ENCODE measurements around the gene ABHD16B.

The ABHD16B gene

GRCh38 chr20:63829945-63830835 is 31.1 kb upstream of the ABHD16B start:
- Histone ChIP-seq H3K4me1 (no peaks in the 10 kb centered on the region), H3K36me3 (replicated peaks) (no peaks in the 10 kb centered on the region), H3K4me3 (peak overlapping the region; percentile 32), H3K27me3 (ENCODE audit: low read depth) (no peaks in the 10 kb centered on the region), H3K9me3 (no peaks in the 10 kb centered on the region)
- in situ Hi-C loops (cut with MboI; ENCODE audit: low sequenced_read_pairs): no loop called here
- DNase-seq (ENCODE audit: low spot score in 2 of 2): peak; percentile 9 to 28

- Histone ChIP-seq H3K9me3 (no peaks in the 10 kb centered on the region), H3K27me3 (ENCODE audit: low read depth) (no peaks in the 10 kb centered on the region), H3K36me3 (replicated peaks) (no peaks in the 10 kb centered on the region), H3K4me1 (no peaks in the 10 kb centered on the region), H3K4me3 (peak within 1 kb of the TSS; percentile 32)
- peak; percentile 16 to 71 for DNase-seq (ENCODE audit: low spot score in 2 of 2)
- in situ Hi-C loops (cut with MboI; ENCODE audit: low sequenced_read_pairs): no loop called here
Measured at GRCh38 chr20:63830841-63831588, 30.3 kb upstream of the ABHD16B start, which contains the start of gene ZBTB46. Gene ZBTB46, minus strand, starts transcription at chr20:63831264. Its CDS starts 40,507 bp downstream, at chr20:63790757.

- Histone ChIP-seq H3K36me3 (replicated peaks) (no peaks in the 10 kb centered on the region), H3K27me3 (ENCODE audit: low read depth) (no peaks in the 10 kb centered on the region), H3K4me3 (peak overlapping the region; percentile 23), H3K9me3 (no peaks in the 10 kb centered on the region), H3K4me1 (no peaks in the 10 kb centered on the region)
- no peak for DNase-seq (ENCODE audit: low spot score in 2 of 2)
- in situ Hi-C loops (cut with MboI; ENCODE audit: low sequenced_read_pairs): no loop called here
Measured at GRCh38 chr20:63831646-63831992, 29.7 kb upstream of the ABHD16B start.

- H3K27me3 ChIP-seq (ENCODE audit: low read depth): no peaks in the 10 kb centered on the region
- H3K4me3 ChIP-seq: peak overlapping the region; percentile 23
- DNase-seq (ENCODE audit: low spot score in 2 of 2): peak in 1 of 2 experiments; percentile 42
- in situ Hi-C loops (cut with MboI; ENCODE audit: low sequenced_read_pairs): no loop called here
- no peaks in the 10 kb centered on the region for H3K36me3 ChIP-seq (replicated peaks)
- H3K9me3 ChIP-seq: no peaks in the 10 kb centered on the region
- H3K4me1 ChIP-seq: no peaks in the 10 kb centered on the region
Measured at GRCh38 chr20:63831993-63832686, 29.2 kb upstream of the ABHD16B start.

- in situ Hi-C loops (cut with MboI; ENCODE audit: low sequenced_read_pairs): no loop called here
- H3K9me3 ChIP-seq: no peaks in the 10 kb centered on the region
- no peaks in the 10 kb centered on the region for H3K36me3 ChIP-seq (replicated peaks)
- no peaks in the 10 kb centered on the region for H3K4me1 ChIP-seq
- DNase-seq (ENCODE audit: low spot score in 2 of 2): no peak
- no peak overlapping the region for H3K4me3 ChIP-seq
- no peaks in the 10 kb centered on the region for H3K27me3 ChIP-seq (ENCODE audit: low read depth)
Measured at GRCh38 chr20:63833776-63834490, 27.4 kb upstream of the ABHD16B start.

- in situ Hi-C loops (cut with MboI; ENCODE audit: low sequenced_read_pairs): no loop called here
- DNase-seq (ENCODE audit: low spot score in 2 of 2): no peak
- no peak overlapping the region for H3K4me3 ChIP-seq
- H3K4me1 ChIP-seq: no peaks in the 10 kb centered on the region
- no peaks in the 10 kb centered on the region for H3K9me3 ChIP-seq
- H3K36me3 ChIP-seq (replicated peaks): no peaks in the 10 kb centered on the region
- no peaks in the 10 kb centered on the region for H3K27me3 ChIP-seq (ENCODE audit: low read depth)
Measured at GRCh38 chr20:63834491-63834880, 26.8 kb upstream of the ABHD16B start.

- Histone ChIP-seq H3K4me1 (no peaks in the 10 kb centered on the region), H3K27me3 (ENCODE audit: low read depth) (no peaks in the 10 kb centered on the region), H3K4me3 (no peak overlapping the region), H3K9me3 (no peaks in the 10 kb centered on the region), H3K36me3 (replicated peaks) (no peaks in the 10 kb centered on the region)
- in situ Hi-C loops (cut with MboI; ENCODE audit: low sequenced_read_pairs): no loop called here
- DNase-seq (ENCODE audit: low spot score in 2 of 2): peak; percentile 28 to 85
Measured at GRCh38 chr20:63835021-63835858, 26.1 kb upstream of the ABHD16B start.

- H3K9me3 ChIP-seq: no peaks in the 10 kb centered on the region
- H3K36me3 ChIP-seq (replicated peaks): no peaks in the 10 kb centered on the region
- in situ Hi-C loops (cut with MboI; ENCODE audit: low sequenced_read_pairs): no loop called here
- H3K4me3 ChIP-seq: no peak overlapping the region
- no peaks in the 10 kb centered on the region for H3K4me1 ChIP-seq
- H3K27me3 ChIP-seq (ENCODE audit: low read depth): no peaks in the 10 kb centered on the region
- no peak for DNase-seq (ENCODE audit: low spot score in 2 of 2)
Measured at GRCh38 chr20:63836458-63837344, 24.6 kb upstream of the ABHD16B start.

- Histone ChIP-seq H3K4me3 (no peak overlapping the region), H3K4me1 (no peaks in the 10 kb centered on the region), H3K36me3 (replicated peaks) (no peaks in the 10 kb centered on the region), H3K9me3 (no peaks in the 10 kb centered on the region), H3K27me3 (ENCODE audit: low read depth) (no peaks in the 10 kb centered on the region)
- in situ Hi-C loops (cut with MboI; ENCODE audit: low sequenced_read_pairs): no loop called here
- DNase-seq (ENCODE audit: low spot score in 2 of 2): no peak
Measured at GRCh38 chr20:63837479-63837878, 23.8 kb upstream of the ABHD16B start.

GRCh38 chr20:63839620-63840019 is 21.7 kb upstream of the ABHD16B start:
- DNase-seq (ENCODE audit: low spot score in 2 of 2): no peak
- H3K36me3 ChIP-seq (replicated peaks): no peaks in the 10 kb centered on the region
- H3K27me3 ChIP-seq (ENCODE audit: low read depth): no peaks in the 10 kb centered on the region
- H3K4me3 ChIP-seq: no peak overlapping the region
- in situ Hi-C loops (cut with MboI; ENCODE audit: low sequenced_read_pairs): no loop called here
- no peaks in the 10 kb centered on the region for H3K4me1 ChIP-seq
- H3K9me3 ChIP-seq: no peaks in the 10 kb centered on the region

GRCh38 chr20:63840405-63840828 is 20.9 kb upstream of the ABHD16B start:
- DNase-seq (ENCODE audit: low spot score in 2 of 2): no peak
- no peak overlapping the region for H3K4me3 ChIP-seq
- H3K36me3 ChIP-seq (replicated peaks): no peaks in the 10 kb centered on the region
- no peaks in the 10 kb centered on the region for H3K9me3 ChIP-seq
- H3K27me3 ChIP-seq (ENCODE audit: low read depth): no peaks in the 10 kb centered on the region
- in situ Hi-C loops (cut with MboI; ENCODE audit: low sequenced_read_pairs): no loop called here
- no peaks in the 10 kb centered on the region for H3K4me1 ChIP-seq

GRCh38 chr20:63842258-63842657 is 19.0 kb upstream of the ABHD16B start:
- Histone ChIP-seq H3K9me3 (no peaks in the 10 kb centered on the region), H3K4me3 (no peak overlapping the region), H3K27me3 (ENCODE audit: low read depth) (no peaks in the 10 kb centered on the region), H3K36me3 (replicated peaks) (no peaks in the 10 kb centered on the region), H3K4me1 (peaks cover 7% of the 10 kb centered on the region)
- no peak for DNase-seq (ENCODE audit: low spot score in 2 of 2)
- in situ Hi-C loops (cut with MboI; ENCODE audit: low sequenced_read_pairs): no loop called here
